NOMO-1 treated with dmso at 0.1 percent for 144 hours (cell line): ENCODE measurements around the gene ARF1.

ENCODE experiments used
- DNase-seq: peaks from one replicate; lab custom pipeline; 2025; ENCODE audit not compliant: unreplicated experiment; lab: John Stamatoyannopoulos, UW

The ARF1 gene

DNA sequence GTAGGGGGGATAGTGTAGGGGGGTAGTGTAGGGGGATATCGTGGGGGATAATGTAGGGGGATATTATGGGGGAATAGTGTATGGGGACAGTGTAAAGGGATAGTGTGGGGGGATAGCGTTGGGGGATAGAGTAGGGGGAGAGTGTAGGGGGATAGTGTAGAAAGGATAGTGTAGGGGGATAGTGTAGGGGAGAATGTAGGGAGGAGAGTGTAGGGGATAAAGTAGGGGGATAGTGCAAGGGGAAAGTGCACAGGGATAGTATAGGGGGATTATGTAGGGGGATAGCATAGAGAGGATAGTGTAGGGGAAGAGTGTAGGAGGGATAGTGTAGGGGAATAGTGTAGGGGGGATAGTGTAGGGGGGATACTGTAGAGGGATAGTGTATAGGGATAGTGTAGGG, 12.3 kb upstream of the ARF1 start:
- no peak for DNase-seq

DNA sequence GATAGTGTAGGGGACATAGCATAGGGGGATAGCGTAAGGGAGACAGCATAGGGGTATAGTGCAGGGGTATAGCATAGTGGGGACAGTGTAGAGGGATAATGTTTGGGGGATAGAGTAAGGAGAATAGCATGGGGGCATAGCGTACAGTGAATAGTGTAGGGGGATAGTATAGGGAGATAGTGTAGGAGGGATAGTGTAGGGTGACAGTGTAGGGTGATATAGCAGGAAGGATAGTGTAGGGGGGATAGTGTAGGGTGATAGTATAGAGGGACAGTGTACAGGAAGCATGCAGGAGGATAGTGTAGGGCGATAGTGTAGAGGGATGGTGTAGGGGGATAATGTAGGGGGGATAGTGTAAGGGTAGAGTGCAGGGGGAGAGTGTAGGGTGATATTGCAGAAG, 11.7 kb upstream of the ARF1 start:
- DNase-seq: no peak

DNA sequence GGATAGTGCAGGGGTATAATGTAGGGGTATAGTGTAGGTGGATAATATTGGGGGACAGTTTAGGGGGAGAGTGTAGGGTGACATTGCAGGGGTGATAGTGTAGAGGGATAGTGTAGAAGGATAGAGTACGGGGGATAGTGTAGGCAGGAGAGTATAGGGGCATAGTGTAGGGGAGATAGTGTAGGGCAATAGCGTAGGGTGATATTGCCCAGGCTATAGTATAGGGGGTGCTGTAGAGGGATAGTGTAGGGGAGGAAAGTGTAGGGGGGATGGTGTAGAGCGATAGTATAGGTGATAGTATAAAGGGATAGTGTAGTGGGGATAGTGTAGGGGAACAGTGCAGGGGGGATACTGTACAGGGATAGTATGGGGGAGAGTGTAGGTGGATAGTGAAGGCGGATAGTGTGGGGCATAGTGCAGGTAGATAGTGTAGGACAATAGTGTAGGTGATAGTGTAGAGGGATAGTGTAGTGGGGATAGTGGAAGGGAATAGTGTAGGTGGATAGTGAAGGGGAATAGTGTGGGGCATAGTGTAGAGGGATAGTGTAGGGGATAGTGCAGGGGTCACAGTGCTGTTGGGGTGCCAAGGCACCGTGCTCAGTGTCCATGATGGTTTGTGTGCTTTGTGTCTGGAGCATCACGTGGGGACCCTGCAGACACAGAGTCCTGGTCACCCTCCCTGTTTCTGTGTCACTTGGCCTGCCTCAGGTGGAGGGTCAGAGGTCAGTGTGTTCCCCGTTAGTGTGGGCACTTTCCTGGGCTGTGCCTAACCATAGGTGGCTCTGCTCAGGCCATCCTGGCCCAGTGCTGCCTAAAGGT, 10.5 kb upstream of the ARF1 start:
- DNase-seq: no peak

DNA sequence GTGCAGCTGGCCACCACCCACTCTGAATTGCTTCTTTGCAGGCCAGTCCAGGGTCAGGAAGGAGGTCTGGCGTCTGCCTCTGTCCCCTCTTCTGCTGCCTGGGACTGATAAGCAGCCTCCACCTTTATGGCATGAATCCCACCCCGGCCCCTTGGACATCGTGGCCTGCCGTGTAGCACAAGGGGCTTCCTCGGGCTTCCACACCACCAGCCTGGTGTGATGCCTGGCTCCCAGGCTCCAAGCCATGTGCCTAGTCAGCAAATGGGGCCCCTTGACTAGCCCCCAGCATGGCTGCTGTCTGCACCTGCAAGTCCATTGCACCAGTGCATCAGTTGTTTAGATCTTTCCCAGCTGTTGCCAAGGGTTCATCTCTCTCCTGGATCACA, 9.9 kb upstream of the ARF1 start:
- no peak for DNase-seq

DNA sequence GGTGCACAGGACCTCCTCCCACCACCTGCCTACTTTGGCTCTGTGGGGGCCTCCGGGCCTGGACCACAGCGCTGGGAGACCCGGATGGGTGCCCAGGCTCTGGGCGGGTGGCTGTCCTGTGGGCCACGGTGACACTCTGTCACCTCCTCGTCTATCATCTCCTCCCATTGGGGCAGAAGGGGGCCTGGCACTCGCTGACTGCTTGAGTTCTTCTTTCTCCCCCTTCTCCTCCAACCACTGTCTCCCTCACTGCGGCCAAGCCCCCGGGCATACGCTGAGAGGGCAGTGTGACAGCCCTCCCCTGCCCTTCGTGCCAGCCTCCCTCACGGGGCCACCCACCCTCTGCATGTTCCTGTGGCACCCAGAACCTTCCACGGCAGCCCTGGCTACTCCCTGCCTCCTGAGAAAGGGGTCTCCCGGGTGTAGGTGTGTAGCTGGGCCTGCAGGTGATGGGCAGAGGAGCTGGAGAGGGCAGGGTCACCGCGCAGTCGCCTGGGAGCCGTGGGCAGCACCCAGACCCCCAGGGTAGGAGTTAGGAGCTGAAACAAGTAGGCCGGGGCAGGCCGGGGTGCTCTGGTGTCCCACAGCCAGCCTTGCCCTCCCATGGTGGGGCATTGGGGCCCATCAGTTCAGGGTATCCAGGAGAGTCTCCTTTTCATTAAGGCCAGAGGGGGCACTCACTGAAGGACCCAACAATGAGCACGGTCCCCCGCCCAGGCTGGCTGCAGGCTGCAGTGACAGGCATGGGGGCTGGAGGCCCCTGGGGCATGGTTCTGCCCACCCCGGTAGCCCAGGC, 9.2 kb upstream of the ARF1 start:
- no peak for DNase-seq

DNA sequence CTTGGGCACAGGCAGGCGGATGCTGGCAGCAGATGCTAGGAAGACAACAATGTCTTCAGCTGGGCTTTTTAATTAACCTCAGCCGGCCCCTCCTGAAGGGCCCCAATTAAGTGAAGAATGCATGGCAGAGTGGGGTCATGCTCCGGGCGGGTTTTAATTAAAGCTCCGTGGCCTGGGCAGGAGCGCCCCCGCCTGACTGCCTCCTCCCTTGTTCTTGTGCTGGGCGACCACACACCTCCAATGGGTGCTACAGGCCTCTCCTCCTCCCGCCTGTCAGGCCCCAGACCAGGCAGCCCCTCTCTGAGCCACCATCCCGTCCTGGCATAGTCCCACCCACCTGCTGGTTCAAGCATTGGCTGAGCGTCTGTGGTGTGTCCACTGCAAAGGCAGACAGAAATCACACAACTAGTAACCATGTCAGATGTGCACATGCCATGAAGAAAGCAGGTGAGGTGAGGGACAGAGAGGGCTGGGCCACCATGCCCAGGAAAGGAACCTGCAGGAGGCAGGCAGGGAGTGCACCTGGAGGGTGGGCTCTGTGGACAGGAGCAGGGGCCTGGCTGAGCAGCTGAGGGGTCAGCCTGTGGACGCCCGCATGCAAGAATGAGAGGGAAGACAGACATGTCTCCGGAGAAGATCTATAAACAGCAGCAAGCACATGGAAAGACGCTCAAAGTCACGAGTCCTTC, 8.5 kb upstream of the ARF1 start:
- no peak for DNase-seq

DNA sequence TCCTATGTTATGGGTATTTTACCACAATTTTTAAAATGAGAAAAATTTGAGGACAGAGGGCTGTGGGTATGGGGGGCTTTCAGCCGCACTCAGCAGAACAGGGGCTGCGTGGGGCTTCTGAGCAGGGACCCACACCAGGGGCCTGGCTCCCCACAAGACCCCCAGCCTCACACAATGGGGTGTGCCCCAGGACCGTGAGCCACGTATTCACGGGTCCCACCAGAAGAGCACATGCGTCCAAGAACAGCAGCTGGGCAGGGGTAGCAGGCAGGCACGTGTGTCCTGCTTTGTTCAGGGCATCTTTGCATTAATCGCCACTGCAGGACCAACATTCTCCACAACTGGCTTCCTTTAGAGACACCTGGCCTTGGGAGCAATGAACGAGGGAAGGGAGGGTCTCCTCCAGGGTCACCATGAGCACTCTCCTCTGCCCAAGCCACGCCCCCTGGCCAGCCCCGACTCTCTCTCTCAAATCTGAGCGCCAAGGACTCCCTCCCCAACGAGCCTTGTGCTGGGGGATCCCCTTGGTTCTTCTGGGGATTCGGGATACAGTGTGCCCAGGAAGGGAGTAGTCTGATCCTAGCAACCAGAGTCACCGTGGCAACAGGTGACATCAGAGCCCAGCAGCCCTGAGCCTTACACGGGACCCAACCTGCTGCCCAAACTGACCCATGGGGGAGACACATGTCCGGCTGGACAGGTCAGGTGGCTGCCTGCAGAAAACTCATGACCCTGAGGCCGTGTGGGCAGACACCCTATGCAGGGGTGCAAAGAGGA, 7.4 kb upstream of the ARF1 start:
- no peak for DNase-seq

DNA sequence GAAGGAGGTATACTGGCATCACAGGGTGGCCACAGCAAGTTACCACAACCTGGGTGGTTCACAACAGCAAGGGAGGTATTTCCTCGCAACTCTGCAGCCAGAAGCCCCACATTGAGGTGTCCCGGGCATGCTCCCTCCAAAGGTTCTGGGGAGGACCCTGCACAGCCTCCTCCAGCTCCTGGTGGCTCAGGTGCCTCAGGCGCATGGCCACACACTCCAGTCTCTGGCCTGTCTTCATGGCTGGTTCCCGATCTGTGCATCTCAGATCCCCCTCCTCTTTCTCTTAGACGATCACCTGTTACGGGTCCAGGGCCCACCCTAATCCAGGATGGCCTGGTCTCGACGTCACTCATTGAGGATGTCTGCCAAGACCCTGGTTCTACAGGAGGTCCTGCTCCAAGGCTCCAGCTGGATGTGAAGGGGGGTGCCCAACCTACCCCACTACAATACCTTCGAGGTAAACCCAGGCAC, 6.7 kb upstream of the ARF1 start:
- no peak for DNase-seq

DNA sequence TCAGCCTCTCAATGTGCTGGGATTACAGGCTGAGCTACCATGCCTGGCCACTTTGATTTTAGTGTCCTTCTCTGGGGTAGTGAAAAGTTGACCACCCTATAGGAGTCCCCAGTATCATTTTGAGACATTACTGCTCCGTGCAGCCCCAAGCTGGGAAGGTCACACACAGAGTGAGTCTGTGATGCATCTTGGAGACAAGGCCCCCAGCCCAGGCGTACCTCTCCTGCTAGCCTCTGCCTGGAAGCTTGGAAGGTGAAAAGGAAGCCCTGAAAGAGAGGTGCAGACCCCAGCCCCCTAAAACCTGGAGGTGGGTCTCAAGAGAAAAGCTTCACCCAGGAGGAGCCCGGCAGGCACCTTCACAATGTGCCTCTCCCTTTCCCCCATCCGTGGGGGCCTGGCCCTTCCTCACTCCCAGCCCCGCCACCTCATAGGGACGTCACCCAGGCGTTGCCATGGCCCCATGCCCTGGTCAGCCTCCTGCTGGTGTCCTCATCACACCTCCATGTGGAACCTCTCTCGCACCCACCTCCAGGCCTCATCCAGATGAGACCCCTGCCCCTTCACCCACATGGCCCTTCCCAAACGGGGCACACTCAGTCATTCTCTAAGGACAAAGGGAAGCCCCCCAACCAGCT, 5.6 kb upstream of the ARF1 start:
- DNase-seq: no peak

DNA sequence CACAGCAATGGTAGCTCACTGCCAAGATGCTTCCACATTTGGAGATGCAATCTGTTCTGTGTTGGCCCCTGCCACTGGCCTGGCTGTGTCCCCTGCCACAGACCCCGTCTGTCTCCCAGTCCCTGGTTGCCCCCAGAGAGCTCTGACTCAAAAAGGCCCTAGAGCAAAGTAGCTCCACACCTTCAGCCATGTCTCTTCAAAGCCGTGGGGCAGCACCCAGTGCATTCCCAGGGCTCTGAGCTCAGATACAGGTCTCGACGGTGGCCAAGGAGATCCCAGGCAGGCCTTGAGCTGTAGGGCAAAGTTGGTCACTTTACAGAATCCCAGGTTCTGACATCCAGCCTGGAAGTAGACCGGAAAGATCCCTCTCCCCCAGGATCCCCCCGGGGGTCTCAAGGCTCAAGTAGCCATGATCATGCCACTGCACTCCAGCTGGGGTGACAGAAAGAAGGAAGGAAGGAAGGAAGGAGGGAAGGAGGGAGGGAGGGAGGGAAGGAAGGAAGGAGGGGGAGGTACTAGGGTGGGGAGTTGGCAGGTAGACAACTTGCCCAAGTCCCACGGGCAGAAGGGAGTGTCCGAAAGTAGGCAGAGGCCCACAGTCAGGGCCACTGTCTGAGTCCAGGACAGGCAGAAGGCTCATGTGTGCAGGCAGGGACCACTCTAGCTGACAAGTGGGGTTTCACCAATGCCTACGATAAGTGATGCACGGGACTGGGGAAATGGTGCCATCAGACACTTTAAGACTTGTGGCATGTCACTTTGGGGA, 4.8 kb upstream of the ARF1 start:
- DNase-seq: no peak

DNA sequence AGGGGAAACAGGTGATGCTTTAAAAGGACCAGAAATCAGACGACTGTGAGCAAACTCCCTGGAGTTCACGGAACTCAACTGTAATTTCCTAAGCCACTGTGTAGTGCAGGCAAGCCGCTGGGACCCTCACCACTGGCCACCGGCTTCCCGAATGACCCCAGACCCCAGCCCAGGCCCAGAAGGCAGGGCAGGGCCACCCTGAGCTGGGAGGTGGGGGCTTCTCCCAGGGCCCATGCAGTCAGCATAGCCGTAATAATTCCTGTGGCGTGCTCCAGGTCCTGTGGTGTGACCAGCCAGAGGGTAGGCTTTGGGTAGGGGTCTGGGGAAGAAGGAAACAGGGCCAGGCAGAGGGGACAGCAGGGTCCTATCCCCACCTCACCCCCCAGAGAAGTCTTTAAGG, 3.5 kb upstream of the ARF1 start:
- DNase-seq: no peak

DNA sequence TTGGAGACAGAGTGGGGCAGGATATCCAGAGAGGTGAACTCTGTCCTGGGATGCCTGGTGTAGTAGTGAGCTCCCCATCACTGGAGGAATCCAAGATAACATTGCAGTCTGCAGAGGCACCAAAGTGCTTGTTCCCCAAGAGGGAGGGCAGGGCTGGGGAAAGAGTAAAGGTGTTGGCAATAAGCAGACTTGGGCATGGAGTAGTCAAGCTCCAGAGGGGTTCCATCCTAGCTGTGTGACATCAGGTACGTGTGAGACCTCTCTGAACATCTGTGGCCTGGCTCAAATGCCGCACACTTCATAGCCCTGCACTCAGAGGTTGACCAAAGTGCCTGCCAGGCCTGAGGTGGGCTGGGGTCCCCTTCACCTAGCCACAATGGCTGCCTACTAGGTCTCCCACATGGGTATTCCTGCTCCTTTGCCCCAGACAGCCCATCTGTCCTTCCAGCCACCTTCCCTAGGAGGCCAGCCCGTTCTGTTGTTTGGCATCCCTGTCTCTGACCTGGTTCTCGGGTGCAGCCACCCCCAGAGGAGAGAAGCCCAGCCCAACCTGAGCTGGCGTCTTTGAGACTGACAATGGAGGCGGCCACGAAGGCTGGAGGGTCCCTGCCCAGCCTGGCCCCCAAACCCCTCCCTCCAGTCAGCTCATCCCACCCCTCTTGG, 2.8 kb upstream of the ARF1 start:
- DNase-seq: no peak

DNA sequence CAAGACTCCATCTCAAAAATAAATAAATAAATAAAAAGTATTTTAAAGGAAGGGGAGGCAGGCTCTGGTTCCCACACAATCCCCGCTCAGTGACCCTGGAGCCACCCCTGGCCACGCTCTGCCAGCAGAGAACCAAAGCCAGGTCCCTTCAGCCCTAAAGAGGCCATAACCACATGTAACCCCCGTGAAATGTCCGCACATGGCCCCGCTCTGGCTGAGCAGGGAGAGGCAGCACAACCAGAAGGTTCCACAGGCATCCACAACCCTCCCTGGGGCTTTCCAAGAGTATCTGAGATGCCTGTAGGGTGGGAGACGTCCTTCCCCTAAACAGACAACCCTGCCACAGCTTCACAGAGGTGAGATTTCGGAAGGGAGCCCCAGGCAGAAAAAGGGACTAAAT, 1.4 kb upstream of the ARF1 start:
- no peak for DNase-seq

DNA sequence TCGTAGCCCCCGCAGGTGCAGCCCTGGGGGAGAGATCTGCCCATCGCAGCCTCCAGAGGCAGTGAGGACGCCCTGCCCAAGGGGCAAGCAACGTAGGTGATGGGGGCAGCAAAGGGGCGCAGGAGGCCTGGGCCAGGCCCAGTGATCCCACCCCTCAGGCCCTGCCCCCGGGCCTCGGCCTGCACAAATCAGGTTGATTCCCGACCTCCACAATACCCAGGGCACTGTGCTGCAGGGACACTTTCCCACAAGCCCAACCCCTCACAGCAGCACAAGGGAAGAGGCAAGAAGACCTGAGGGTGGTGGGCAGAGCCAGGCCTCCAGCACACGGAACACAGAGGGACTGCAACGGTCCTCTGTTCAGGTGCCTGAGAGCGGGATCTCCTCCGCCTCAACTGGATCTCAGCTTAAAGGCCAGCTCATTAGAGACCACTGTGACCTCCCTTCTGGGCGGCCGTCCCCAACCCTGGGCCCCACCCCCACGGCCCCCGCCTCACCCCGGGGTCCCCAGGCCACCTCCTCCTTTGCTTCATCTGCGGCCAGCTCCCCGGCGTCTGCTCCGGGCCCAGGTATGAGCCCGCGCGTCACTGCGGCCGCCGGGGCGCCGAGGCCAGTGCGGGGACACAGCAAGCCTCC, 812 bp upstream of the ARF1 start:
- DNase-seq: no peak

DNA sequence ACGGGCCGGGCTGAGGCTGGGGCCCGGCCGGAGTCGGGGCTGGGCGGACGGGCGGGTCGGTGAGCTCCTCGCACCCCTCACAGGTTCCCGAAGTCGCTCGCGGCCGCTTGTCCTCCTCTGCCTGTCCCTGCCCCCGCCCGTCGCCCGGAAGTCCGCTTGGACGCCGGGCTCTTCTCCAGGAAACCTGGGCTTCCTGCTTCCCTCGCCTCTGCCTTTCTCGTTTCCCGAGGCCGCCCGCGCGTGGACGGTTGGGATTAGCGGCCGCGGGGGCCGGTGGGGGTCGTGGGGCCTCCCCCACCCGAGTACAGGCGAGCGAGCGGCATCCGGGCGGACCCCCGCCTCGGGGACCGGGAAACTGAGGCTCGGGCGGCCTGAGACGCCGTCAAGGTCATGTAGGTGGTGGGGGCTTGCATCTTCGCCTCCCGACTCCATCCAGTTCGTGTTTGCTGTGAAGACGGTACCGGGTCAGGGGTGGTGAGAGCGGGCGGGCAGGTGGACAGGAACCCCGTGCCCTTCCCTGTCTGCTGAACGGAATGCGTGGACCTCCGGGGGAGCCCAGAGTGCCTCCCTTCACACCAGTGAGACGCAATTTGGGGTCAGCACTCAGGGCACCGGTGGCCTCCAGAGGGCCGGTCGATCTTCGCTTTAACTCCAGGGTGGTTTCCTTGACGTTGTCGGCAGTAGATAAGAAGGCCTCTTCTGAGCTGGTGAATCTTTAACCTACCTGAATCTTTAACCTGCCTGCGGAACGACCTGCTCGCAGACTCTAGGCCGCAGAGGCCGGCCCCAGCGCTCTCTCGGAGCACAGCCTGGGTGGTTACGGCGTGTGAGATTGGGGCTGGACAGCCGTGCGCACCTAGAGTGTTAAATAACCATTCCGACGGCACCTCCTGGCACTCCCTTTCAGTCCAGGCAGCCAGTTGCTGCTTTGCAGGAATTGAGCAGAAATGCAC, 686 bp downstream of the ARF1 start:
- DNase-seq: no peak

DNA sequence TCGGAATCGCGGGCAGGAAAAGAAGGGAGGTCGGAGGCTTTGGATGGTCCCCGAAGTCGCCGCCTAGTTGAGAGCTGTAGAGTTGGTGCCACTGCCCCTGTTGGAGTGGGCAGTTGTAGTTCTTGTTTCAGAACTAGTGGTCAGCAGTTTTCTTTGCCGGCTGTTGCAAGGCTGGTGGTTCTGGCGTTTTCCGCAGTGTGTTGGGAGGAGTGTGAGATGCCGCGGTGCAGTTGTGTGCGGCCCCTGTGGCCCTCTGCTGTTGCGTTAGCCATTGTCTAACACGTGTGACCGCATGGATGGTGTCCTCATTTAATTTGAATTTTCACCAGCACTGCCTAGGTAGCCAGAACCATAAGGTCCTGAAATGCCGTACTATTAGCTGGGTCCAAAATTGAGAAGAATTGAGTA, 1.4 kb downstream of the ARF1 start:
- DNase-seq: no peak

DNA sequence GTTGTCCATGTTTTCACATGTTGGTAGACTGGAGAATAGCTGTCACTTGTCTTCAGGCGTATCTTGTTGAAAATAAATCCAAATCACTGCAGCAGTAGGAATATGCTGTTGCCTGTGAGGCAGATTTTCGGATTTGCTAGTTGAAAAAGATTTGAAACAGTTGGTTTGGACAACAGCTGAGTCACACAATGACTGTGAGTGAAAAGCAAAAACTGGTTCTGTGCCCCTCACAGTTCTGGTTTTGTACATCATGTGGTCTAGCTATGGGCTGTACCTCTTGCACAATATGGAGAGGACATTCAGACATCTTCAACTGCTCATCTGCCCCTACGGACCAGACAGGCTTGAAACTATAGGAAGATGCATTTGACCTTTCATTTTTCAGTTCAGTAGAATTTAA, 1.8 kb downstream of the ARF1 start:
- peak; percentile 27 for DNase-seq

DNA sequence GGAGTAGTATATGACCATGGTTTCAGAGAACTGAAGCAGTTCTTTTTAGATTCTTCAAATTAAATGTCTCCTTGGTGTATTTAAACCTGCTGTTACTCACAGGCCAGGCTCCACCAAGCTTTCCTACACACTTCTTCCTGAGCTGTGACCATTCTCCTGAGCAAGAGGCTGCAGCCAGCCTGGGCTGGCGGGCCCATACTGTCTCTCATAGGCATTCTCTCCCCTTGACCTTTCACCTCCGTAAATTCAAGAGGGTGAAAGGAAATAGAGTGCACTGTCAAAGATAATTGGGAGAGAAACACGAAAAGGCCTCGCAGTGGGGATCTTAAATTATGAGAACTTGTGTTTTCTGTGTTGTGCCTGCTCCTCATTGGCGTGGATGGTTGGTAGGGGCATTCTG, 2.3 kb downstream of the ARF1 start:
- DNase-seq: no peak
